H9 (cell line): ENCODE measurements around the gene THEM5. TPM values are rescaled to one million over a fixed set of nuclear protein-coding genes. Genes with fewer than 3 reads are reported as not detected.

Experiments used
- DNase-seq: peaks from one replicate; pipeline ENCODE4 v3.0.0-alpha.2; 2017
- H2AFZ ChIP-seq: one replicate; pipeline ENCODE4 v1.6.1; 2013; ENCODE audit warnings: mild to moderate bottlenecking, low read length, control low read depth, moderate library complexity
- H2AK5ac ChIP-seq: 2 replicates; pipeline ENCODE4 v1.6.1; 2013; ENCODE audit warnings: low read length, control low read depth, mixed read lengths; ENCODE audit not compliant: insufficient read length
- H2BK120ac ChIP-seq: one replicate; pipeline ENCODE4 v1.6.1; 2013; ENCODE audit warnings: low read depth, mild to moderate bottlenecking, low read length, control low read depth, inconsistent platforms; ENCODE audit not compliant: poor library complexity, severe bottlenecking
- H2BK12ac ChIP-seq: 2 replicates; pipeline ENCODE4 v1.6.1; 2013; ENCODE audit warnings: low read length, control low read depth, mixed read lengths, low read depth; ENCODE audit not compliant: insufficient read length
- H2BK15ac ChIP-seq: 2 replicates; pipeline ENCODE4 v1.6.1; 2013; ENCODE audit warnings: low read depth, low read length, control low read depth
- H2BK20ac ChIP-seq: one replicate; pipeline ENCODE4 v1.6.1; 2013; ENCODE audit warnings: low read depth, mild to moderate bottlenecking, low read length, control low read depth, inconsistent platforms; ENCODE audit not compliant: poor library complexity, severe bottlenecking
- H2BK5ac ChIP-seq: 2 replicates; pipeline ENCODE4 v1.6.1; 2013; ENCODE audit warnings: low read length, control low read depth, mixed read lengths; ENCODE audit not compliant: insufficient read length
- H3K14ac ChIP-seq: 2 replicates; pipeline ENCODE4 v1.6.1; 2013; ENCODE audit warnings: low read length, control low read depth; ENCODE audit not compliant: insufficient read depth
- H3K18ac ChIP-seq: 2 replicates; pipeline ENCODE4 v1.6.1; 2013; ENCODE audit warnings: low read depth, mild to moderate bottlenecking, mixed read lengths, low read length, control low read depth; ENCODE audit not compliant: insufficient read length
- H3K23ac ChIP-seq: 2 replicates; pipeline ENCODE4 v1.6.1; 2013; ENCODE audit warnings: low read length, control low read depth, mixed read lengths, low read depth; ENCODE audit not compliant: insufficient read length
- H3K23me2 ChIP-seq: 2 replicates; pipeline ENCODE4 v1.6.1; 2013; ENCODE audit warnings: low read depth, mild to moderate bottlenecking, mixed read lengths, low read length, control low read depth; ENCODE audit not compliant: insufficient read length, poor library complexity, severe bottlenecking
- H3K27ac ChIP-seq: 2 replicates; pipeline ENCODE4 v1.5.1; 2013; ENCODE audit warnings: low read length, control low read depth, mixed read lengths, low read depth; ENCODE audit not compliant: insufficient read length
- H3K27me3 ChIP-seq: 2 replicates; pipeline ENCODE4 v1.6.1; 2013; ENCODE audit warnings: low read length, control low read depth, inconsistent platforms; ENCODE audit not compliant: insufficient read depth
- H3K4ac ChIP-seq: 2 replicates; pipeline ENCODE4 v1.6.1; 2013; ENCODE audit warnings: low read depth, mild to moderate bottlenecking, control low read depth, inconsistent platforms, low read length, moderate library complexity
- H3K4me1 ChIP-seq: 2 replicates; pipeline ENCODE4 v1.6.1; 2013; ENCODE audit warnings: low read length, control low read depth, inconsistent platforms; ENCODE audit not compliant: insufficient read depth
- H3K4me2 ChIP-seq: 2 replicates; pipeline ENCODE4 v1.6.1; 2013; ENCODE audit warnings: low read length, control low read depth, mixed read lengths; ENCODE audit not compliant: insufficient read length, insufficient read depth
- H3K56ac ChIP-seq: 2 replicates; pipeline ENCODE4 v1.6.1; 2013; ENCODE audit warnings: low read depth, mild to moderate bottlenecking, mixed read lengths, low read length, control low read depth; ENCODE audit not compliant: insufficient read length
- H3K79me1 ChIP-seq: 2 replicates; pipeline ENCODE4 v1.6.1; 2013; ENCODE audit warnings: low read depth, mild to moderate bottlenecking, moderate library complexity, low read length, control low read depth, inconsistent platforms; ENCODE audit not compliant: insufficient read depth, poor library complexity, severe bottlenecking
- H3K79me2 ChIP-seq: 2 replicates; pipeline ENCODE4 v1.6.1; 2013; ENCODE audit warnings: low read length, control low read depth, inconsistent platforms; ENCODE audit not compliant: insufficient read depth
- H3K9ac ChIP-seq: 2 replicates; pipeline ENCODE4 v1.6.1; 2013; ENCODE audit warnings: low read length, control low read depth, mixed read lengths; ENCODE audit not compliant: insufficient read length; ENCODE audit errors: extremely low read depth
- H3K9me3 ChIP-seq: one replicate; pipeline ENCODE4 v1.6.1; 2013; ENCODE audit warnings: low read depth, low read length, inconsistent platforms; ENCODE audit not compliant: control insufficient read depth
- H3T11ph ChIP-seq: one replicate; pipeline ENCODE4 v1.6.1; 2013; ENCODE audit warnings: mild to moderate bottlenecking, low read length, control low read depth, inconsistent platforms
- H4K20me1 ChIP-seq: one replicate; pipeline ENCODE4 v1.6.1; 2013; ENCODE audit not compliant: control insufficient read depth, insufficient read length, insufficient read depth
- H4K5ac ChIP-seq: 2 replicates; pipeline ENCODE4 v1.6.1; 2013; ENCODE audit warnings: low read depth, mild to moderate bottlenecking, mixed read lengths, low read length, control low read depth; ENCODE audit not compliant: insufficient read length
- H4K8ac ChIP-seq: replicated peaks from 2 replicates; pipeline ENCODE4 v1.6.1; 2013; ENCODE audit warnings: low read length, control low read depth, mixed read lengths, low read depth; ENCODE audit not compliant: insufficient read length
- H4K91ac ChIP-seq: 2 replicates; pipeline ENCODE4 v1.6.1; 2013; ENCODE audit warnings: low read depth, mild to moderate bottlenecking, moderate library complexity, mixed read lengths, low read length, control low read depth; ENCODE audit not compliant: insufficient read length
- H3K27ac Mint-ChIP-seq, 3 experiments: 2 replicates in 2 of 3; 3 replicates in 1 of 3; pipeline ENCODE4 v1.8.0; 2020 to 2021; ENCODE audit warnings: mixed read lengths in 3 of 3, mild to moderate bottlenecking in 1 of 3, moderate library complexity in 1 of 3
- H3K27me3 Mint-ChIP-seq: 2 replicates; pipeline ENCODE4 v1.8.0; 2021; ENCODE audit warnings: low read depth, mild to moderate bottlenecking, moderate library complexity, mixed read lengths
- H3K36me3 Mint-ChIP-seq, 3 experiments: 2 replicates in 2 of 3; 3 replicates in 1 of 3; pipeline ENCODE4 v1.8.0; 2020 to 2021; ENCODE audit warnings: low read depth in 3 of 3, mixed read lengths in 3 of 3; ENCODE audit not compliant: insufficient read depth in 1 of 3
- H3K4me1 Mint-ChIP-seq, 2 experiments: 2 replicates each; pipeline ENCODE4 v1.8.0; 2020; ENCODE audit warnings: mixed read lengths in 2 of 2
- H3K4me3 Mint-ChIP-seq, 2 experiments: 2 replicates in 1 of 2; 3 replicates in 1 of 2; pipeline ENCODE4 v1.8.0; 2020 to 2021; ENCODE audit warnings: mild to moderate bottlenecking in 2 of 2, mixed read lengths in 2 of 2, moderate library complexity in 1 of 2
- H3K9me3 Mint-ChIP-seq, 2 experiments: 2 replicates in 1 of 2; 3 replicates in 1 of 2; pipeline ENCODE4 v1.8.0; 2020; ENCODE audit warnings: mild to moderate bottlenecking in 2 of 2, mixed read lengths in 2 of 2, moderate library complexity in 1 of 2
- WGBS: extraction: QIAGEN DNeasy Blood & Tissue Kit; methylation state at CpG from one replicate; pipeline ENCODE4 v1.1.7; 2013; ENCODE audit warnings: missing lambda C conversion rate, low lambda C conversion rate, mixed read lengths; ENCODE audit not compliant: insufficient read length; ENCODE audit errors: extremely low coverage; 5-methylcytosine and 5-hydroxymethylcytosine counted together
- total RNA-seq: library from RNA; stranded (reverse); gene quantifications from 2 replicates; pipeline ENCODE4 v1.2.1, GENCODE V29; 2021
- TF ChIP-seq, protein P1 (sequence below): fragments of 200-600 bp; sonication (generic); conservative IDR thresholded peaks from 3 replicates; pipeline ENCODE4 v1.8.0; 2021; ENCODE audit warnings: antibody characterized with exemption, mild to moderate bottlenecking

THEM5 gene
- total RNA-seq, 1 experiment from 2014 or later, result not detected

- Histone ChIP-seq H2BK15ac (no peak overlapping the region), H2BK12ac (no peak overlapping the region), H4K5ac (no peak overlapping the region), H3K27me3 (peaks cover 39% of the 10 kb centered on the region), H3K56ac (no peak overlapping the region), H3K4me1 (no peaks in the 10 kb centered on the region; the same call in 1 of the 2 replicates), H3K18ac (no peak overlapping the region), H4K20me1 (no peaks in the 10 kb centered on the region), H4K91ac (no peak overlapping the region), H4K8ac (no peak overlapping the region), H3K9me3 (no peaks in the 10 kb centered on the region), H3K27ac (no peak overlapping the region), H2AFZ (no peak overlapping the region), H3T11ph (no peak overlapping the region), H3K23me2 (no peaks in the 10 kb centered on the region), H3K79me1 (no peaks in the 10 kb centered on the region), H3K4ac (no peak overlapping the region), H3K79me2 (no peaks in the 10 kb centered on the region), H2BK120ac (no peak overlapping the region), H3K23ac (no peak overlapping the region), H3K4me2 (no peak overlapping the region), H3K9ac (no peak overlapping the region), H2BK20ac (no peak overlapping the region), H2AK5ac (no peak overlapping the region), H2BK5ac (no peak overlapping the region), H3K14ac (no peak overlapping the region)
- no CpG with 5 or more reads among the region's 6 CpGs for WGBS
- Mint-ChIP-seq H3K4me1 (peaks cover 19 to 25% of the 10 kb centered on the region in 2 experiments), H3K4me3 (no peak overlapping the region), H3K27ac (no peak overlapping the region), H3K36me3 (no peaks in the 10 kb centered on the region), H3K27me3 (peaks cover 95% of the 10 kb centered on the region), H3K9me3 (no peaks in the 10 kb centered on the region; a peak in 1 of 5 replicates)
- TF ChIP-seq, protein P1, sequence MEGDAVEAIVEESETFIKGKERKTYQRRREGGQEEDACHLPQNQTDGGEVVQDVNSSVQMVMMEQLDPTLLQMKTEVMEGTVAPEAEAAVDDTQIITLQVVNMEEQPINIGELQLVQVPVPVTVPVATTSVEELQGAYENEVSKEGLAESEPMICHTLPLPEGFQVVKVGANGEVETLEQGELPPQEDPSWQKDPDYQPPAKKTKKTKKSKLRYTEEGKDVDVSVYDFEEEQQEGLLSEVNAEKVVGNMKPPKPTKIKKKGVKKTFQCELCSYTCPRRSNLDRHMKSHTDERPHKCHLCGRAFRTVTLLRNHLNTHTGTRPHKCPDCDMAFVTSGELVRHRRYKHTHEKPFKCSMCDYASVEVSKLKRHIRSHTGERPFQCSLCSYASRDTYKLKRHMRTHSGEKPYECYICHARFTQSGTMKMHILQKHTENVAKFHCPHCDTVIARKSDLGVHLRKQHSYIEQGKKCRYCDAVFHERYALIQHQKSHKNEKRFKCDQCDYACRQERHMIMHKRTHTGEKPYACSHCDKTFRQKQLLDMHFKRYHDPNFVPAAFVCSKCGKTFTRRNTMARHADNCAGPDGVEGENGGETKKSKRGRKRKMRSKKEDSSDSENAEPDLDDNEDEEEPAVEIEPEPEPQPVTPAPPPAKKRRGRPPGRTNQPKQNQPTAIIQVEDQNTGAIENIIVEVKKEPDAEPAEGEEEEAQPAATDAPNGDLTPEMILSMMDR, result no peak
- no peak for DNase-seq
These were observed 5.6 kb upstream of the THEM5 start for GRCh38 chr1:151858886-151859665.
